Thyroid gland (tissue), 4 donors: ENCODE results near the gene KDM4B. TPM values are rescaled to one million over a fixed set of nuclear protein-coding genes. Genes with fewer than 3 reads are reported as not detected.
"Not testable (repeated sequence)": the region's sequence is repeated elsewhere in the genome, so short reads cannot be mapped to it uniquely, and the experiment has no call there.

ENCODE experiments used
- DNase-seq, 2 donors: peaks; one replicate each; pipeline ENCODE4 v3.0.0-alpha.2; 2019
- H3K27ac ChIP-seq, 3 donors: fragments of 200-600 bp; sonication (generic); 1 replicate in 2 of 3; 2 replicates in 1 of 3; pipeline ENCODE4 v1.5.1; 2016 to 2019; ENCODE audit warnings: mild to moderate bottlenecking in 1 of 3, moderate library complexity in 1 of 3
- H3K27me3 ChIP-seq: fragments of 200-600 bp; sonication (generic); one replicate; pipeline ENCODE4 v1.5.1; 2019
- H3K36me3 ChIP-seq, 2 donors: fragments of 200-600 bp; sonication (generic); one replicate each; pipeline ENCODE4 v1.5.1; 2016 to 2019
- H3K4me1 ChIP-seq, 2 donors: fragments of 200-600 bp; sonication (generic); one replicate each; pipeline ENCODE4 v1.5.1; 2017 to 2019
- H3K4me3 ChIP-seq, 3 donors: fragments of 200-600 bp; sonication (generic); replicated peaks in 1 of 3; 1 replicate in 2 of 3; 2 replicates in 1 of 3; pipeline ENCODE4 v1.5.1; 2016; ENCODE audit warnings: mild to moderate bottlenecking in 1 of 3
- H3K9me3 ChIP-seq: fragments of 200-600 bp; sonication (generic); one replicate; pipeline ENCODE4 v1.5.1; 2017
- POLR2A ChIP-seq, 2 donors: fragments of 450-650 bp; IDR thresholded peaks; one replicate each; pipeline ENCODE4 v1.6.1; 2017; ENCODE audit warnings: antibody characterized with exemption in 2 of 2, mild to moderate bottlenecking in 2 of 2, moderate library complexity in 1 of 2
- WGBS, 2 donors: methylation state at CpG; one replicate each; pipeline ENCODE4 v1.1.5; 2017; 5-methylcytosine and 5-hydroxymethylcytosine counted together
- intact Hi-C: fragments of 100-400 bp; cut with DNase I; formaldehyde crosslinking; loops from one replicate; pipeline ENCODE4 v1.15.1; 2023
- total RNA-seq, 4 donors: library from RNA; depleted of rRNA; stranded (reverse); fragments of >200 nt; gene quantifications; one replicate each; pipeline ENCODE4 v1.2.3, GENCODE V29; 2016
- TF ChIP-seq, protein P1 (sequence below), 6 experiments: fragments of 200-600 bp in 3 of 6; fragments of 450-650 bp in 3 of 6; sonication (generic) in 3 of 6; IDR thresholded peaks; one replicate each; pipeline ENCODE4 v1.5.1; 2016 to 2019; ENCODE audit warnings: antibody characterized with exemption in 6 of 6, mild to moderate bottlenecking in 2 of 6, inconsistent platforms in 1 of 6, moderate library complexity in 1 of 6

The KDM4B gene
- total RNA-seq, 4 donors from 2014 or later, result 44.3 to 87.2 (median 75.8) TPM

DNA sequence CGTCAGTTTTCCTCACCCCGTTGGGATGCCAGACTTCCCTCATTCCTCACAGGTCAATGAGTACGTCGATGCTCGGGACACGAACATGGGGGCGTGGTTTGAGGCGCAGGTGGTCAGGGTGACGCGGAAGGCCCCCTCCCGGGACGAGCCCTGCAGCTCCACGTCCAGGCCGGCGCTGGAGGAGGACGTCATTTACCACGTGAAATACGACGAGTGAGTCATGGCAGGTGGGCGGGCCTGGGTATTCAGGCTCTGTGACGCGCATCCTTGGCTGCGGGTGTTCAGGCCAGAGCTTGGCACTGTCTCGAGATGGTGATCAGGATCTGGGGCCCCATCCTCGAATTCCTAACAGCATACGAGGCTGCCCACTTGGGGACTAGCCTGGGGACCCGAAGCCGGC lies 38.2 kb upstream of the KDM4B start:
- Histone ChIP-seq H3K9me3 (no peaks in the 10 kb centered on the region), H3K4me1 (no peaks in the 10 kb centered on the region), H3K27ac (no peak overlapping the region), H3K36me3 (no peaks in the 10 kb centered on the region), H3K4me3 (no peak overlapping the region), H3K27me3 (no peaks in the 10 kb centered on the region)
- intact Hi-C loops, result no loop called here
- no peak for TF ChIP-seq POLR2A (IDR thresholded peaks at IDR 0.05)
- TF ChIP-seq, protein P1, sequence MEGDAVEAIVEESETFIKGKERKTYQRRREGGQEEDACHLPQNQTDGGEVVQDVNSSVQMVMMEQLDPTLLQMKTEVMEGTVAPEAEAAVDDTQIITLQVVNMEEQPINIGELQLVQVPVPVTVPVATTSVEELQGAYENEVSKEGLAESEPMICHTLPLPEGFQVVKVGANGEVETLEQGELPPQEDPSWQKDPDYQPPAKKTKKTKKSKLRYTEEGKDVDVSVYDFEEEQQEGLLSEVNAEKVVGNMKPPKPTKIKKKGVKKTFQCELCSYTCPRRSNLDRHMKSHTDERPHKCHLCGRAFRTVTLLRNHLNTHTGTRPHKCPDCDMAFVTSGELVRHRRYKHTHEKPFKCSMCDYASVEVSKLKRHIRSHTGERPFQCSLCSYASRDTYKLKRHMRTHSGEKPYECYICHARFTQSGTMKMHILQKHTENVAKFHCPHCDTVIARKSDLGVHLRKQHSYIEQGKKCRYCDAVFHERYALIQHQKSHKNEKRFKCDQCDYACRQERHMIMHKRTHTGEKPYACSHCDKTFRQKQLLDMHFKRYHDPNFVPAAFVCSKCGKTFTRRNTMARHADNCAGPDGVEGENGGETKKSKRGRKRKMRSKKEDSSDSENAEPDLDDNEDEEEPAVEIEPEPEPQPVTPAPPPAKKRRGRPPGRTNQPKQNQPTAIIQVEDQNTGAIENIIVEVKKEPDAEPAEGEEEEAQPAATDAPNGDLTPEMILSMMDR (IDR thresholded peaks at IDR 0.05), result no peak
- WGBS, 2 donors, result 92 to 95% methylated on average over 26 to 28 of the region's 28 CpGs
- no peak for DNase-seq

DNA sequence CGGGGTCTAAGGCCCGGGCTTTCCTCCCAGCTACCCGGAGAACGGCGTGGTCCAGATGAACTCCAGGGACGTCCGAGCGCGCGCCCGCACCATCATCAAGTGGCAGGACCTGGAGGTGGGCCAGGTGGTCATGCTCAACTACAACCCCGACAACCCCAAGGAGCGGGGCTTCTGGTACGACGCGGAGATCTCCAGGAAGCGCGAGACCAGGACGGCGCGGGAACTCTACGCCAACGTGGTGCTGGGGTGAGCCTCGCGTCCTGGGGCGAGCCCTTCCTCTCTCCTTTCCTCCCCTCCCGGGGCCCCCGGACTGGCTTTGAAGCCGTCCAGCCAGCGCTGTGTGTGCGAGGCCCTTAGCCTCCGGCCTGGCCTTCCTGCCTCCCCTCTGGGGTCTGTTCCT lies 36.2 kb upstream of the KDM4B start:
- intact Hi-C loops, result no loop called here
- WGBS, 2 donors, result 95 to 96% methylated on average over 10 to 32 of the region's 32 CpGs

GRCh38 chr19:4933528-4933927 lies 35.4 kb upstream of the KDM4B start:
- no peaks in the 10 kb centered on the region for H3K9me3 ChIP-seq
- H3K4me3 ChIP-seq, result no peak overlapping the region
- TF ChIP-seq, protein P1 (IDR thresholded peaks at IDR 0.05), result no peak
- no peak for TF ChIP-seq POLR2A (IDR thresholded peaks at IDR 0.05)
- H3K27me3 ChIP-seq, result no peaks in the 10 kb centered on the region
- WGBS, 2 donors, result 87 to 94% methylated on average over 7 of the region's 7 CpGs
- no peak for DNase-seq
- no peaks in the 10 kb centered on the region for H3K36me3 ChIP-seq
- no peak overlapping the region for H3K27ac ChIP-seq
- intact Hi-C loops, result no loop called here
- H3K4me1 ChIP-seq, result no peaks in the 10 kb centered on the region

More for the DNA sequence above, 36.2 kb upstream of the KDM4B start:
- DNase-seq, result no peak
- TF ChIP-seq POLR2A (IDR thresholded peaks at IDR 0.05), result no peak
- TF ChIP-seq, protein P1 (IDR thresholded peaks at IDR 0.05), result no peak
- Histone ChIP-seq H3K36me3 (no peaks in the 10 kb centered on the region), H3K27me3 (no peaks in the 10 kb centered on the region), H3K4me3 (no peak overlapping the region), H3K9me3 (no peaks in the 10 kb centered on the region), H3K4me1 (no peaks in the 10 kb centered on the region), H3K27ac (no peak overlapping the region)

DNA sequence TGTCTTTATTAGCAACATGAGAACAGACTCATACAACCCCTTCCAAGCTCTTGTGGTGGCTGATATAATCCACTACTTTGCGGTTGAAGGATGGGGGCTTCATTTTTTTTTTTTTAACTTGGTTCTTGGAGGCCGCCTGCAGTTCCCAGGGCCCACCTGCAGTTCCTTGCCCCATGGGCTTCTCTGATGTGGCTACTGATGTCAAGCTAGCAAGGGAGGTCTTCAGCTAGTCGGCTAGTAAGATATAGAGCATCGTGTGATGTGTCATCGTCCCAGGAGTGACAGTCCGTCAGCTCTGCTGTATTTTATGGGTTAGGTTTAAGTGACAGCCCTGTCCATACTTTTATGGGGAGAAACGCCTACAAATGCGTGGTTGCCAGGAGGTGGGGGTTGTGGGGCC lies 33.5 kb upstream of the KDM4B start:
- Histone ChIP-seq H3K4me1 (no peaks in the 10 kb centered on the region), H3K27me3 (no peaks in the 10 kb centered on the region), H3K4me3 (no peak overlapping the region), H3K27ac (no peak overlapping the region), H3K9me3 (no peaks in the 10 kb centered on the region), H3K36me3 (no peaks in the 10 kb centered on the region)
- intact Hi-C loops, result no loop called here
- TF ChIP-seq POLR2A (IDR thresholded peaks at IDR 0.05), result no peak
- TF ChIP-seq, protein P1 (IDR thresholded peaks at IDR 0.05), result no peak
- DNase-seq, result no peak
- WGBS, 2 donors, result 89 to 95% methylated on average over 8 of the region's 8 CpGs

DNA sequence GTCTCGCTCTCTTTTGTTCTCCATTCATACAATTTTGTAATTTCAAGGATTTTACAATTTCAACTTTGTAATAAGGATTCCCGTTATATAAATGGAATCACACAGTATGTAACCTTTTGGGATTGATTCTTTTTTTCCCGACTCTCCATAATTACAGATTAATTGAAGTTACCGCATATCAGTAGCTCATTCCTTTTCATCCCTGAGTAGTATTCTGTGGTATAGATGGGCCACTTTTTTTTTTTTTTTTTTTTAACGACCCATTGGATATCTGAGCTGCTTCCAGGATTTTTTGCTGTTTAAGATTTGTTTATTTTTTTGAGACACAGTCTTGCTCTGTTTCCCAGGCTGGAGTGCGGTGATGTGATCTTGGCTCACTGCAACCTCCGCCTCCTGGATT lies 31.9 kb upstream of the KDM4B start:
- no peak overlapping the region for H3K4me3 ChIP-seq
- H3K27me3 ChIP-seq, result no peaks in the 10 kb centered on the region
- H3K27ac ChIP-seq, result no peak overlapping the region
- H3K9me3 ChIP-seq, result no peaks in the 10 kb centered on the region
- no peaks in the 10 kb centered on the region for H3K4me1 ChIP-seq
- intact Hi-C loops, result no loop called here
- 92 to 93% methylated on average over 7 of the region's 7 CpGs for WGBS, 2 donors
- DNase-seq, result no peak
- TF ChIP-seq, protein P1 (IDR thresholded peaks at IDR 0.05), result no peak
- no peak for TF ChIP-seq POLR2A (IDR thresholded peaks at IDR 0.05)
- H3K36me3 ChIP-seq, result no peaks in the 10 kb centered on the region

DNA sequence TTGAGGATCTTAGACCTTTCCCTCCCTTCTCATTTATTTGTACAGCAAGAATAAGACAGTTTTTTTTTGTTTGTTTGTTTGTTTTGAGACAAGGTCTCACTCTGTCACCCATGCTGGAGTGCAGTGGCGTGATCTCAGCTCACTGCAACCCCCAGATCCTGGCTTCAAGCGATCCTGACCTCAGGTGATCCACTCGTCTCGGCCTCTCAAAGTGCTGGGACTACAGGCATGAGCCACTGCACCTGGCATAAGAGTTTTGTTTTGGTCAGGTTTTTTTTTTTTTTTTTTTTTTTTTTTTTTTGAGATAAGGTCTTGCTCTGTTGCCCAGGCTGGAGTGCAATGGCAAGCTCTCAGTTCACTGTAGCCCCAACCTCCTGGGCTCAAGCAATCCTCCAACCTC lies 30.5 kb upstream of the KDM4B start:
- H3K4me1 ChIP-seq, H3K9me3 ChIP-seq, H3K27me3 ChIP-seq, H3K4me3 ChIP-seq, H3K36me3 ChIP-seq, H3K27ac ChIP-seq, intact Hi-C loops: not testable (repeated sequence)
- peak; percentile 59 to 73 for DNase-seq
- WGBS, 2 donors, result 40 to 50% methylated on average over 4 of the region's 4 CpGs
